Muscle of back (tissue), 11 donors: ENCODE results near the gene MTG1. TPM values are rescaled to one million over a fixed set of nuclear protein-coding genes. Genes with fewer than 3 reads are reported as not detected.
"Not testable (repeated sequence)": the region's sequence is repeated elsewhere in the genome, so short reads cannot be mapped to it uniquely, and the experiment has no call there.

Experiments
- DNase-seq, 3 donors: peaks; one replicate each; pipeline versions ENCODE4 v3.0.0 to v3.0.0-alpha.2; 2013
- polyA plus RNA-seq, 10 donors: library from polyadenylated mRNA; unstranded; fragments of 120-200 nt; gene quantifications; one replicate each; pipeline ENCODE4 v1.2.1, GENCODE V29; 2013; ENCODE audit not compliant: insufficient read length in 10 of 10

The MTG1 gene
- polyA plus RNA-seq, 10 donors, result 28.2 to 48.8 (median 36.5) TPM

- no peak for DNase-seq
Measured at GRCh38 chr10:133396035-133396624, 2.2 kb downstream of the MTG1 start.

- DNase-seq, result no peak
Measured at GRCh38 chr10:133397938-133398337, 4.0 kb downstream of the MTG1 start.

- no peak for DNase-seq
Measured at GRCh38 chr10:133399123-133399601, 5.2 kb downstream of the MTG1 start.

GRCh38 chr10:133400624-133401424 is 6.9 kb downstream of the MTG1 start:
- DNase-seq, result no peak

- no peak for DNase-seq
Measured at GRCh38 chr10:133401500-133401899, 7.5 kb downstream of the MTG1 start.

- DNase-seq, result no peak
Measured at GRCh38 chr10:133401981-133402725, 8.2 kb downstream of the MTG1 start.

GRCh38 chr10:133403359-133403758 is 9.4 kb downstream of the MTG1 start:
- no peak for DNase-seq

GRCh38 chr10:133403784-133404183 is 9.8 kb downstream of the MTG1 start:
- DNase-seq, result no peak

- DNase-seq, result no peak
Measured at GRCh38 chr10:133405272-133405671, 11.3 kb downstream of the MTG1 start.

GRCh38 chr10:133405844-133406527 is 12.0 kb downstream of the MTG1 start:
- no peak for DNase-seq

- no peak for DNase-seq
Measured at GRCh38 chr10:133411523-133412380, 17.8 kb downstream of the MTG1 start.

GRCh38 chr10:133412381-133412711 is 18.4 kb downstream of the MTG1 start:
- DNase-seq, result no peak

GRCh38 chr10:133414401-133414800 is 20.4 kb downstream of the MTG1 start:
- not testable (repeated sequence) for DNase-seq

GRCh38 chr10:133415752-133416151 is 21.8 kb downstream of the MTG1 start:
- no peak for DNase-seq

- no peak for DNase-seq
Measured at GRCh38 chr10:133418289-133418993, 24.5 kb downstream of the MTG1 start.

GRCh38 chr10:133419211-133419950 is 25.4 kb downstream of the MTG1 start:
- no peak for DNase-seq

GRCh38 chr10:133420028-133420427 is 26.1 kb downstream of the MTG1 start:
- DNase-seq, result no peak

- DNase-seq, result no peak
Measured at GRCh38 chr10:133420579-133420978, 26.6 kb downstream of the MTG1 start.

- DNase-seq, result no peak
Measured at GRCh38 chr10:133421336-133422222, 27.6 kb downstream of the MTG1 start.
